AG09319 (cell line): ENCODE data around the gene NEDD4L.

Experiments
- DNase-seq: peaks from one replicate; pipeline ENCODE4 v3.0.0-alpha.2; 2010; ENCODE audit warnings: low read depth; ENCODE audit errors: extremely low read depth
- TF ChIP-seq, protein P1 (sequence below): IDR thresholded peaks from 2 replicates; pipeline ENCODE4 v1.5.1; 2011; ENCODE audit warnings: low read depth, mild to moderate bottlenecking, inconsistent platforms, low read length, moderate library complexity

Gene NEDD4L

DNA sequence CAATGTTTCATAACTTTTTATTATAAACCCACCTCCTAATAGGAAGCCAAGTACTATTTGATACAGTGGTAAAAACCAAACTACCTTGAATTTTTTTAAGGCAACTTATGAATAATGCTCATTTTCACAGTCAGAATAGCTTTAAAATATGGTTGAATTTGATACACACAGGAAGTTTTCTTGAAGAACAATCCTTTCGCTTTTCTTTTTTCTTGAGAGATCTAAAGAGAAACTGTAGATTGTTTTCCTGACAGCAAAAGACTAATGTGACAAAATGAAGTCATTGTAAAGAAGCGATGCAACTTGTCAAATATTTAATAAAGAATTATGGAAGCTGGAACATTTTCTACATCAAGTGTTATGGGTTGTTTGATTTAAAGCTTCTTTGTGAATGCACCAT is 357.2 kb downstream of the NEDD4L start:
- DNase-seq: no peak
- TF ChIP-seq, protein P1, sequence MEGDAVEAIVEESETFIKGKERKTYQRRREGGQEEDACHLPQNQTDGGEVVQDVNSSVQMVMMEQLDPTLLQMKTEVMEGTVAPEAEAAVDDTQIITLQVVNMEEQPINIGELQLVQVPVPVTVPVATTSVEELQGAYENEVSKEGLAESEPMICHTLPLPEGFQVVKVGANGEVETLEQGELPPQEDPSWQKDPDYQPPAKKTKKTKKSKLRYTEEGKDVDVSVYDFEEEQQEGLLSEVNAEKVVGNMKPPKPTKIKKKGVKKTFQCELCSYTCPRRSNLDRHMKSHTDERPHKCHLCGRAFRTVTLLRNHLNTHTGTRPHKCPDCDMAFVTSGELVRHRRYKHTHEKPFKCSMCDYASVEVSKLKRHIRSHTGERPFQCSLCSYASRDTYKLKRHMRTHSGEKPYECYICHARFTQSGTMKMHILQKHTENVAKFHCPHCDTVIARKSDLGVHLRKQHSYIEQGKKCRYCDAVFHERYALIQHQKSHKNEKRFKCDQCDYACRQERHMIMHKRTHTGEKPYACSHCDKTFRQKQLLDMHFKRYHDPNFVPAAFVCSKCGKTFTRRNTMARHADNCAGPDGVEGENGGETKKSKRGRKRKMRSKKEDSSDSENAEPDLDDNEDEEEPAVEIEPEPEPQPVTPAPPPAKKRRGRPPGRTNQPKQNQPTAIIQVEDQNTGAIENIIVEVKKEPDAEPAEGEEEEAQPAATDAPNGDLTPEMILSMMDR: no peak

DNA sequence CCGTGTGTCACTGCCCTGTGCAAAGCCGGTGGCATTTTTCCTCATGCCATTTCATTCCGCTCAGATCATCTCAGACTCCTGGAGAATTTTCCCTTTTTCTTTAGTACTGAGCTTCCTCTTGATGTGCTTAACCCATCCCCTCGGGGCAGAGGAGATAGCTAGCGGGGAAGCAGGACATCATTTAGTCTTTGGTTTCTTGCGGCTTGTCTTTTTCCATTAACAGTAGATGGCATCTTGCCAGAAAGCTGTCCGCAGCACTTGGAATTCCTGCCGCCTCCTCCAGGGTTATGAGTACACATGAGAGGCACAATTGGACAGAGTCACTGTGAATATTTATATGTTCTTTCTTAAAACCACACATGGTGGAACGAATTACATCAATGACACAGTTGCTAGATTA is 358.2 kb downstream of the NEDD4L start:
- TF ChIP-seq, protein P1: no peak
- DNase-seq: no peak

DNA sequence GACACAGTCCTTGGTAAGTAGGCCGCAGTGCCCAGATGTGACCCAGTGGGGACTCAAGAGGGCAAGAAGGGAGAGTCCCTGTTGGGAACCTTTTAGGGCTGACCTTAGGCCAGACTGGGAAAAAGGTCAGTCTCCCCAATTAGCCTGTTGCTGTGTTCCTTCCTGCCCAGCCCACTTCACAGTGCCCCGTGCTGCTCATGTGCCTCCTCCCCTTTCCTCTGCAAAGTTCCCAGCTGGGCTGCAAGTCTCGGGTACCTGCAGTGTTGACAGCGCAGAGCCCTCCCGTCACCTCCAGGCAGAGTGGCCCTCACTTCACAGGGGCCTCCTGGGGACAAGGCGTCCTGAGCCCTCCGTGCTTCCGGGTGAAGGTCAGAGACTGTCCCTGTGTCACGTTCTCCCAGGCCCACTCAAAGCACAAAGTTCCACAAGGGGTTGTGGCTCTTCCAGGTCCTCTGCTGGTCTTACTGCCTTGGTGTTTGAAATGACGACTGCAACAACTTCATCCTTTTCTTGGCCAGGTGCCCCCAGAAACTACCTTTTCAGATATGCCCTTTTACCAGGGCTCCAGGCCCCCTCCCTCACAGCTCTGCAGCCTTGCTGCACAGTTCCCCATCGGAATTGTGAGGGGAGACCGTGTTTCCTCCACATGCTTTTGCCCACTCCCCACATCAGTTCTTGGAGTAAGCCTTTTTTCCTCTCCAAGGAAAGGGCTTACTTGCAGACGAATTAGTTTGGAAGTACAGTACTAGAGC is 359.1 kb downstream of the NEDD4L start:
- DNase-seq: no peak
- TF ChIP-seq, protein P1: no peak

DNA sequence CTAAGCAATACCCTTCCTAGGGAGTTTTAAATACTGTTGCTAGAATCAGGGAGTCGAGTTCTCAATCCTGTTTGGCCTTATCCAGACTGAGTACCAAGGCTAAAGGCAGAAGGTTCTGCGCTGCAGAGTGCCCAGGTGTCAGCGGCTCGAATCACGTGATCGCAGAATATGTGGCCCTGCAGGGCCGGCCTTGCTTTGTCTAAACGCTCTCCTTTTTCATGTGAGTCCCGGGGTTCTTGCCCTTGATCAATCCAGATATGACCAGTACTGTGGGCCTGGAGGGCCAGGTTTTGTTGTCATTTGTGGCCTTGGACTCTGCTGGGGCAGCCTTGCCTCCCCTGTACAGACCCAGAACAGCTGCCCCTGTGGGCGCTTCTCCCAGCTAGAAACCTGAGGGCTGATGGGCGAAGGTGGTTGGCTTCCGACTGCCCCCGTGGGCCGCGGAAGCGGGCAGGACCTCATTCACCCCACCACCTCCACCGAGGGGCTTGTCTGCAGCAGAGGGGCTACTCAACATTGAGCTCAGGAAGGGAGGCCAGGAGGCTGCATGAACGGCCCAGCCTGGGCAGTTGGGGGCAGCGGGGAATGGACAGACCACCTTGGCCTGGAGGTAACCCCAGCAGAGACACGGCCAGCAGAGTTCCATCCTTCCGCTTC is 359.9 kb downstream of the NEDD4L start:
- DNase-seq: no peak
- TF ChIP-seq, protein P1: no peak

DNA sequence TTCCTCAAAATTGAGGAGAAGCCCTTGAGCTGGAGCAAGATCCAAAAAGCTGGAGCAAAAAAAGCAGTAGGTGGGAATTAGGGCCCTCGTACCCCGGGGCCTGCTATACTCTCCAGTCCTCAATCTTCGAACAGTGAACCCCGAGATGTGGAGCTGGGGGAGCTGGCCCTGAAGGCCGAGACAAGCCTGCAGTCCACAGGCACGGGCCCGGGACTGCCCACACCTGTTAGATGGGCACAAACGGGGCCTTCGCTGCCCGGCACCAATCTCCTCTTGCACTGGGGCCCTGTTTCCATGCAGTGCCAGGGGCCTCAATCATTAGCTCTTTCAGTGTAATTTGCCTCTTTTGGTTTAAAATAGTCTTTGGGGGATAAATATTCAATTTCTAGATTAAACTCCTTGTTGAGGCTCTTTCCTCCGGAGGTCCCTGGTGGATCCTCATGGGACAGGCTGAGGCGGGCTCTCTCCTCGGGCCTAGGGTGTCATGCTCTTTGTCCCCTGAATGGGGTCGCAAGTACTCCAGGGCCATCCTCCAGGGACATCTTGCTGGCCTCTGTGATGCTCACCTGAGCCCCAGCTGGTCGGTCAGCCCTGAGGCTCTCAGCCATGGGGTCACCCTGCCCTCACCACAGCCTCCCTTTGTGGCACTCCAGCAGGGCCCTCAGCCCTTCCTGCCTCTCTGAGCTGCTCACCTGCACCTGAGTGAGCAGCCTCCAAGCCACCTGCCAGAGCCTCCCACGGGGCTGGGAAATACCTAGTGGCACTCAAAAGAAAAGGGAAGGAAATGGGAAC is 361.3 kb downstream of the NEDD4L start:
- TF ChIP-seq, protein P1: no peak

DNA sequence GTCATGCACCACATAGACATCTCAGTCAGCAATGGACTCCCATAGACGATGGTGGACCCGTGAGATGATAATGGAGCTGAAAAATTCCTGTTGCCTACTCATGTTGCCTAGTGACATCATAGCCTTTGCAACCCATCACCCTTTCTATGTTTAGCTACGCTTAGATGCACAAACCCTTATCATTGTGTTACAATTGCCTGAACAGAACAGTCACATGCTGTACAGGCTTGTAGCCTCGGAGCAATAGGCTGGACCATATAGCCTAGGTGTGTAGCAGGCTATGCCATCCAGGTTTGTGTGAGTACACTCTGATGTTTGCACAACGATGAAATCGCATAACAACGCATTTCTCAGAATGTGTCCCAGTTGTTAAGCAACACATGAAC is 363.2 kb downstream of the NEDD4L start:
- TF ChIP-seq, protein P1: no peak
- DNase-seq: no peak

More for the DNA sequence above, 361.3 kb downstream of the NEDD4L start:
- DNase-seq: no peak
